Liver (tissue), 9 donors: ENCODE results near the gene MAP3K15. TPM values are rescaled to one million over a fixed set of nuclear protein-coding genes. Genes with fewer than 3 reads are reported as not detected.

ENCODE experiments used
- DNase-seq: peaks from one replicate; pipeline ENCODE4 v3.0.0-alpha.2; 2017; ENCODE audit warnings: low spot score
- H3K27ac ChIP-seq, 2 donors: one replicate each; pipeline ENCODE4 v1.7.0; 2013; ENCODE audit warnings: inconsistent platforms in 2 of 2, low read length in 2 of 2, control low read depth in 1 of 2, low read depth in 1 of 2, mild to moderate bottlenecking in 1 of 2
- H3K27me3 ChIP-seq, 4 donors: one replicate each; pipeline versions ENCODE4 v1.6.1 to v1.7.0; 2013; ENCODE audit warnings: low read length in 3 of 4, inconsistent platforms in 1 of 4, mild to moderate bottlenecking in 1 of 4, moderate library complexity in 1 of 4; ENCODE audit not compliant: control insufficient read depth in 4 of 4, insufficient read depth in 4 of 4
- H3K36me3 ChIP-seq, 4 donors: one replicate each; pipeline versions ENCODE4 v1.6.1 to v1.7.0; 2013; ENCODE audit warnings: low read length in 3 of 4, mild to moderate bottlenecking in 3 of 4, low read depth in 1 of 4, moderate library complexity in 1 of 4; ENCODE audit not compliant: control insufficient read depth in 4 of 4, insufficient read depth in 3 of 4
- H3K4me1 ChIP-seq, 4 donors: one replicate each; pipeline versions ENCODE4 v1.6.1 to v1.7.0; 2013; ENCODE audit warnings: low read length in 3 of 4, mild to moderate bottlenecking in 3 of 4, moderate library complexity in 1 of 4; ENCODE audit not compliant: control insufficient read depth in 4 of 4, insufficient read depth in 4 of 4
- H3K4me3 ChIP-seq, 3 donors: one replicate each; pipeline versions ENCODE4 v1.6.1 to v1.7.0; 2013; ENCODE audit warnings: low read length in 3 of 3, control low read depth in 1 of 3, low read depth in 1 of 3, mild to moderate bottlenecking in 1 of 3
- H3K9ac ChIP-seq, 2 donors: one replicate each; pipeline ENCODE4 v1.7.0; 2013; ENCODE audit warnings: low read length in 2 of 2, mild to moderate bottlenecking in 2 of 2, moderate library complexity in 2 of 2, control low read depth in 1 of 2, low read depth in 1 of 2
- H3K9me3 ChIP-seq, 4 donors: one replicate each; pipeline versions ENCODE4 v1.6.1 to v1.7.0; 2013; ENCODE audit warnings: low read length in 3 of 4; ENCODE audit not compliant: control insufficient read depth in 4 of 4
- EGR1 ChIP-seq, 2 donors: IDR thresholded peaks; 2 replicates each; pipeline ENCODE4 v1.6.1; 2016 to 2018; ENCODE audit warnings: antibody characterized with exemption in 2 of 2, low read depth in 2 of 2
- FOXA1 ChIP-seq: IDR thresholded peaks from 2 replicates; pipeline ENCODE4 v1.6.1; 2016; ENCODE audit warnings: antibody characterized with exemption
- FOXA2 ChIP-seq: IDR thresholded peaks from 2 replicates; pipeline ENCODE4 v1.6.1; 2016; ENCODE audit warnings: antibody characterized with exemption
- GABPA ChIP-seq, 2 donors: IDR thresholded peaks in 1 of 2; conservative IDR thresholded peaks in 1 of 2; 2 replicates each; pipeline ENCODE4 v1.6.1; 2016; ENCODE audit warnings: antibody characterized with exemption in 2 of 2, mild to moderate bottlenecking in 1 of 2, moderate library complexity in 1 of 2
- HNF4G ChIP-seq: IDR thresholded peaks from 2 replicates; pipeline ENCODE4 v1.6.1; 2016; ENCODE audit warnings: antibody characterized with exemption
- JUND ChIP-seq, 2 donors: IDR thresholded peaks; 2 replicates each; pipeline ENCODE4 v1.6.1; 2016; ENCODE audit warnings: antibody characterized with exemption in 2 of 2
- MAX ChIP-seq: IDR thresholded peaks from 2 replicates; pipeline ENCODE4 v1.6.1; 2016; ENCODE audit warnings: antibody characterized with exemption
- RAD21 ChIP-seq, 2 donors: IDR thresholded peaks; 2 replicates each; pipeline ENCODE4 v1.6.1; 2016; ENCODE audit warnings: antibody characterized with exemption in 2 of 2, mild to moderate bottlenecking in 2 of 2
- RXRA ChIP-seq, 2 donors: IDR thresholded peaks; 2 replicates each; pipeline ENCODE4 v1.6.1; 2017 to 2018; ENCODE audit warnings: antibody characterized with exemption in 2 of 2, mild to moderate bottlenecking in 1 of 2
- TAF1 ChIP-seq: conservative IDR thresholded peaks from 2 replicates; pipeline ENCODE4 v1.6.1; 2016; ENCODE audit warnings: antibody characterized with exemption, mild to moderate bottlenecking
- YY1 ChIP-seq: IDR thresholded peaks from 2 replicates; pipeline ENCODE4 v1.6.1; 2016; ENCODE audit warnings: antibody characterized with exemption, mild to moderate bottlenecking
- WGBS: extraction: QIAGEN DNeasy Blood & Tissue Kit; methylation state at CpG from one replicate; pipeline ENCODE4 v1.1.7; 2013; 5-methylcytosine and 5-hydroxymethylcytosine counted together
- polyA plus RNA-seq, 2 donors: library from polyadenylated mRNA; stranded (reverse) in 1 of 2; unstranded in 1 of 2; fragments of 200-250 nt in 1 of 2; fragments of >200 nt in 1 of 2; fragmentation: Nextera tagmentation in 1 of 2; extraction: Ambion mirVana in 1 of 2; gene quantifications; one replicate each; pipeline versions ENCODE4 v1.2.1 to v1.2.3, GENCODE V29; 2013 to 2015
- total RNA-seq, 2 donors: library from RNA; depleted of rRNA; stranded (reverse); fragments of >200 nt; gene quantifications; one replicate each; pipeline ENCODE4 v1.2.3, GENCODE V29; 2014
- TF ChIP-seq, protein P1 (sequence below): fragments of 150-350 bp; IDR thresholded peaks from 2 replicates; pipeline ENCODE4 v1.5.1; 2017; ENCODE audit warnings: improper control_type of control experiment, low read depth, low read length; ENCODE audit not compliant: missing input control
- TF ChIP-seq, protein P2 (sequence below): IDR thresholded peaks from 2 replicates; pipeline ENCODE4 v1.6.1; 2016; ENCODE audit warnings: antibody characterized with exemption, mild to moderate bottlenecking
- TF ChIP-seq, protein P3 (sequence below): IDR thresholded peaks from 2 replicates; pipeline ENCODE4 v1.6.1; 2016; ENCODE audit warnings: antibody characterized with exemption
- donor health status: healthy.
- donor health status: healthy.
- donor health status: healthy.
- donor health status: healthy.
- donor health status: healthy.

Gene MAP3K15
- total and polyA plus RNA-seq, 4 donors: 0.09 to 0.28 TPM; not detected in 2

DNA sequence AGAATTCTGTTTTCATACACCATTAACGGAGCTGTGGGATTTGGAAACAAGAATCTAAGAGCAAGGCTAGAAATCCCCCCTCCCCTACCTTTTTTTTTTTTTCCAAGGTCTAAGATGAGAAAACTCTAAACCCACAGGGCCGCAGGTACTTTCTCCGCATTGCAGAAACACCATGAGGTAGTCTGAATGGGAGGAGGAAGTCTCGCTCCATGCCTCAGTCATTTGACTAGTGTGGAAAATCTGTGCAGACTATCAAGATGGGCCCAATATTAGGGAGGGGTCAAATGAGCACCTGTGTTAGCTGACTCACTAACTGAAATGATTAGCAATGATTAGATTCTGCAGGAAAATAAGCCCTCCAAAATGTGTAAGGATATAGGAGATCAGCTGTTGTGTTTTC lies 40.9 kb upstream of the MAP3K15 start:
- WGBS: 92% methylated on average over 4 of the region's 4 CpGs
- DNase-seq: no peak
- Histone ChIP-seq H3K4me1 (no peaks in the 10 kb centered on the region), H3K36me3 (no peaks in the 10 kb centered on the region), H3K27me3 (no peaks in the 10 kb centered on the region), H3K9me3 (no peaks in the 10 kb centered on the region), H3K27ac (no peak overlapping the region), H3K9ac (no peak overlapping the region), H3K4me3 (no peak overlapping the region)
- no peak for TF ChIP-seq EGR1 (IDR thresholded peaks at IDR 0.05; ENCODE audit: low read depth in 2 of 2)
- TF ChIP-seq, protein P1, sequence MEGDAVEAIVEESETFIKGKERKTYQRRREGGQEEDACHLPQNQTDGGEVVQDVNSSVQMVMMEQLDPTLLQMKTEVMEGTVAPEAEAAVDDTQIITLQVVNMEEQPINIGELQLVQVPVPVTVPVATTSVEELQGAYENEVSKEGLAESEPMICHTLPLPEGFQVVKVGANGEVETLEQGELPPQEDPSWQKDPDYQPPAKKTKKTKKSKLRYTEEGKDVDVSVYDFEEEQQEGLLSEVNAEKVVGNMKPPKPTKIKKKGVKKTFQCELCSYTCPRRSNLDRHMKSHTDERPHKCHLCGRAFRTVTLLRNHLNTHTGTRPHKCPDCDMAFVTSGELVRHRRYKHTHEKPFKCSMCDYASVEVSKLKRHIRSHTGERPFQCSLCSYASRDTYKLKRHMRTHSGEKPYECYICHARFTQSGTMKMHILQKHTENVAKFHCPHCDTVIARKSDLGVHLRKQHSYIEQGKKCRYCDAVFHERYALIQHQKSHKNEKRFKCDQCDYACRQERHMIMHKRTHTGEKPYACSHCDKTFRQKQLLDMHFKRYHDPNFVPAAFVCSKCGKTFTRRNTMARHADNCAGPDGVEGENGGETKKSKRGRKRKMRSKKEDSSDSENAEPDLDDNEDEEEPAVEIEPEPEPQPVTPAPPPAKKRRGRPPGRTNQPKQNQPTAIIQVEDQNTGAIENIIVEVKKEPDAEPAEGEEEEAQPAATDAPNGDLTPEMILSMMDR: no peak
- no peak for TF ChIP-seq FOXA2
- no peak for TF ChIP-seq MAX
- no peak for TF ChIP-seq RAD21 (IDR thresholded peaks at IDR 0.05)
- no peak for TF ChIP-seq JUND (IDR thresholded peaks at IDR 0.05)
- TF ChIP-seq RXRA (IDR thresholded peaks at IDR 0.05): no peak
- TF ChIP-seq FOXA1: no peak
- no peak for TF ChIP-seq YY1
- TF ChIP-seq, protein P2, sequence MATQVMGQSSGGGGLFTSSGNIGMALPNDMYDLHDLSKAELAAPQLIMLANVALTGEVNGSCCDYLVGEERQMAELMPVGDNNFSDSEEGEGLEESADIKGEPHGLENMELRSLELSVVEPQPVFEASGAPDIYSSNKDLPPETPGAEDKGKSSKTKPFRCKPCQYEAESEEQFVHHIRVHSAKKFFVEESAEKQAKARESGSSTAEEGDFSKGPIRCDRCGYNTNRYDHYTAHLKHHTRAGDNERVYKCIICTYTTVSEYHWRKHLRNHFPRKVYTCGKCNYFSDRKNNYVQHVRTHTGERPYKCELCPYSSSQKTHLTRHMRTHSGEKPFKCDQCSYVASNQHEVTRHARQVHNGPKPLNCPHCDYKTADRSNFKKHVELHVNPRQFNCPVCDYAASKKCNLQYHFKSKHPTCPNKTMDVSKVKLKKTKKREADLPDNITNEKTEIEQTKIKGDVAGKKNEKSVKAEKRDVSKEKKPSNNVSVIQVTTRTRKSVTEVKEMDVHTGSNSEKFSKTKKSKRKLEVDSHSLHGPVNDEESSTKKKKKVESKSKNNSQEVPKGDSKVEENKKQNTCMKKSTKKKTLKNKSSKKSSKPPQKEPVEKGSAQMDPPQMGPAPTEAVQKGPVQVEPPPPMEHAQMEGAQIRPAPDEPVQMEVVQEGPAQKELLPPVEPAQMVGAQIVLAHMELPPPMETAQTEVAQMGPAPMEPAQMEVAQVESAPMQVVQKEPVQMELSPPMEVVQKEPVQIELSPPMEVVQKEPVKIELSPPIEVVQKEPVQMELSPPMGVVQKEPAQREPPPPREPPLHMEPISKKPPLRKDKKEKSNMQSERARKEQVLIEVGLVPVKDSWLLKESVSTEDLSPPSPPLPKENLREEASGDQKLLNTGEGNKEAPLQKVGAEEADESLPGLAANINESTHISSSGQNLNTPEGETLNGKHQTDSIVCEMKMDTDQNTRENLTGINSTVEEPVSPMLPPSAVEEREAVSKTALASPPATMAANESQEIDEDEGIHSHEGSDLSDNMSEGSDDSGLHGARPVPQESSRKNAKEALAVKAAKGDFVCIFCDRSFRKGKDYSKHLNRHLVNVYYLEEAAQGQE: no peak

DNA sequence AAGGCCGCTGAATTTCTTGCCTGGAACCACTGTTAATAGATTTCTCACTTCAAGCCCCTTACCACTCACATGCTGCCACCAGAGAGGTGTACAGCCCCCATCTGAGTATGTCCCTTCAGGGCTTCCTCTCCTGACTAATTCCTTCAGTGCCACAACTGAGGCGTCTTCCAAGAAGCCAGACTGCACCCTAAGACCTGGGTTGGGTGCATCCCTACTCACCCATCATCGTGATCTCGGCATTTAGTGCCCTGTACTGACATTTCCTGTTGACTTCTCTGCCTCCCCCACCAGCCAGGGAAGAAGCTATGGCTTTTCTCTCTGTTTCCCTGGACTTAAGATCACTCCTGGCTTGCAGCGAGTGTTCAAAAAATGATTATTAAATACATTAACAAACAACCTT lies 40.4 kb upstream of the MAP3K15 start:
- Histone ChIP-seq H3K4me1 (no peaks in the 10 kb centered on the region), H3K9ac (no peak overlapping the region), H3K4me3 (no peak overlapping the region), H3K9me3 (no peaks in the 10 kb centered on the region), H3K27ac (no peak overlapping the region), H3K27me3 (no peaks in the 10 kb centered on the region), H3K36me3 (no peaks in the 10 kb centered on the region)
- no peak for DNase-seq
- TF ChIP-seq TAF1 (no peak), JUND (IDR thresholded peaks at IDR 0.05) (no peak), HNF4G (no peak), GABPA (IDR thresholded peaks at IDR 0.05 in 1 of 2, conservative IDR thresholded peaks at IDR 0.05 in 1 of 2) (no peak)
- TF ChIP-seq, protein P3, sequence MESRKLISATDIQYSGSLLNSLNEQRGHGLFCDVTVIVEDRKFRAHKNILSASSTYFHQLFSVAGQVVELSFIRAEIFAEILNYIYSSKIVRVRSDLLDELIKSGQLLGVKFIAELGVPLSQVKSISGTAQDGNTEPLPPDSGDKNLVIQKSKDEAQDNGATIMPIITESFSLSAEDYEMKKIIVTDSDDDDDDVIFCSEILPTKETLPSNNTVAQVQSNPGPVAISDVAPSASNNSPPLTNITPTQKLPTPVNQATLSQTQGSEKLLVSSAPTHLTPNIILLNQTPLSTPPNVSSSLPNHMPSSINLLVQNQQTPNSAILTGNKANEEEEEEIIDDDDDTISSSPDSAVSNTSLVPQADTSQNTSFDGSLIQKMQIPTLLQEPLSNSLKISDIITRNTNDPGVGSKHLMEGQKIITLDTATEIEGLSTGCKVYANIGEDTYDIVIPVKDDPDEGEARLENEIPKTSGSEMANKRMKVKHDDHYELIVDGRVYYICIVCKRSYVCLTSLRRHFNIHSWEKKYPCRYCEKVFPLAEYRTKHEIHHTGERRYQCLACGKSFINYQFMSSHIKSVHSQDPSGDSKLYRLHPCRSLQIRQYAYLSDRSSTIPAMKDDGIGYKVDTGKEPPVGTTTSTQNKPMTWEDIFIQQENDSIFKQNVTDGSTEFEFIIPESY: no peak
- whole genome bisulfite sequencing: 85% methylated on average over 5 of the region's 5 CpGs
